ENCODE data around the gene LTBP2. TPM values are rescaled to one million over a fixed set of nuclear protein-coding genes. Genes with fewer than 3 reads are reported as not detected.

Gene LTBP2
- total and polyA plus RNA-seq, 2 experiments from 2014 or later, result 7.6 to 8.6 TPM

DNA sequence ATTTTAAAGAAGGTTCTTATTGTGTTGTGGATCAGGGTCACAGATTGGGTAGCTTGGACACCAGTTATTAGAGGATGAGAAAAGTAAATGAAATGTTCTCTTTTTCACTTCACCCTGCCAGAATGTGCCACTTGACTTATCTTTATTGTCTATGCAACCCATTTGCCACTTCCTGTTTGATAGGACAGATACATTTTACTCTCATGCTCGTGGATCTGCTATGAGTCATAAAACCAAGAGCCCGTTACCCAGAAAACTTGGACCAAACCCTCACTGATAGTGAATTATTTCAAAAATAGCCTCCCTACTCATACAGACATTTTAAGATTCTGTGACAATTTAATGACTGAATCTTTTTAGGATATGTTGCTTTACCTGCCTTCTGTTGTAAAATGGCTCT, 116.7 kb downstream of the LTBP2 start:
- Histone ChIP-seq H3K9me3 (ENCODE audit: low read depth) (no peaks in the 10 kb centered on the region), H3K36me3 (replicated peaks; ENCODE audit: insufficient read depth, low read depth) (no peaks in the 10 kb centered on the region), H3K4me3 (no peak overlapping the region), H3K4me2 (peak overlapping the region; percentile 90), H3K9me2 (replicated peaks; ENCODE audit: insufficient read depth) (no peaks in the 10 kb centered on the region), H3K27me3 (no peaks in the 10 kb centered on the region), H2AFZ (no peak overlapping the region), H3K27ac (no peak overlapping the region), H3K4me1 (ENCODE audit: insufficient read depth) (peaks cover 13% of the 10 kb centered on the region), H3K79me2 (peaks cover 38% of the 10 kb centered on the region), H4K20me1 (ENCODE audit: insufficient read depth, poor library complexity, severe bottlenecking) (peaks cover 9% of the 10 kb centered on the region)
- DNase-seq (ENCODE audit: low spot score), result no peak
- TF ChIP-seq, protein P1, sequence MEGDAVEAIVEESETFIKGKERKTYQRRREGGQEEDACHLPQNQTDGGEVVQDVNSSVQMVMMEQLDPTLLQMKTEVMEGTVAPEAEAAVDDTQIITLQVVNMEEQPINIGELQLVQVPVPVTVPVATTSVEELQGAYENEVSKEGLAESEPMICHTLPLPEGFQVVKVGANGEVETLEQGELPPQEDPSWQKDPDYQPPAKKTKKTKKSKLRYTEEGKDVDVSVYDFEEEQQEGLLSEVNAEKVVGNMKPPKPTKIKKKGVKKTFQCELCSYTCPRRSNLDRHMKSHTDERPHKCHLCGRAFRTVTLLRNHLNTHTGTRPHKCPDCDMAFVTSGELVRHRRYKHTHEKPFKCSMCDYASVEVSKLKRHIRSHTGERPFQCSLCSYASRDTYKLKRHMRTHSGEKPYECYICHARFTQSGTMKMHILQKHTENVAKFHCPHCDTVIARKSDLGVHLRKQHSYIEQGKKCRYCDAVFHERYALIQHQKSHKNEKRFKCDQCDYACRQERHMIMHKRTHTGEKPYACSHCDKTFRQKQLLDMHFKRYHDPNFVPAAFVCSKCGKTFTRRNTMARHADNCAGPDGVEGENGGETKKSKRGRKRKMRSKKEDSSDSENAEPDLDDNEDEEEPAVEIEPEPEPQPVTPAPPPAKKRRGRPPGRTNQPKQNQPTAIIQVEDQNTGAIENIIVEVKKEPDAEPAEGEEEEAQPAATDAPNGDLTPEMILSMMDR (IDR thresholded peaks at IDR 0.05; ENCODE audit: poor library complexity), result no peak
- 87% methylated on average over 2 of the region's 2 CpGs for WGBS (ENCODE audit: low lambda C conversion rate, missing lambda C conversion rate)

DNA sequence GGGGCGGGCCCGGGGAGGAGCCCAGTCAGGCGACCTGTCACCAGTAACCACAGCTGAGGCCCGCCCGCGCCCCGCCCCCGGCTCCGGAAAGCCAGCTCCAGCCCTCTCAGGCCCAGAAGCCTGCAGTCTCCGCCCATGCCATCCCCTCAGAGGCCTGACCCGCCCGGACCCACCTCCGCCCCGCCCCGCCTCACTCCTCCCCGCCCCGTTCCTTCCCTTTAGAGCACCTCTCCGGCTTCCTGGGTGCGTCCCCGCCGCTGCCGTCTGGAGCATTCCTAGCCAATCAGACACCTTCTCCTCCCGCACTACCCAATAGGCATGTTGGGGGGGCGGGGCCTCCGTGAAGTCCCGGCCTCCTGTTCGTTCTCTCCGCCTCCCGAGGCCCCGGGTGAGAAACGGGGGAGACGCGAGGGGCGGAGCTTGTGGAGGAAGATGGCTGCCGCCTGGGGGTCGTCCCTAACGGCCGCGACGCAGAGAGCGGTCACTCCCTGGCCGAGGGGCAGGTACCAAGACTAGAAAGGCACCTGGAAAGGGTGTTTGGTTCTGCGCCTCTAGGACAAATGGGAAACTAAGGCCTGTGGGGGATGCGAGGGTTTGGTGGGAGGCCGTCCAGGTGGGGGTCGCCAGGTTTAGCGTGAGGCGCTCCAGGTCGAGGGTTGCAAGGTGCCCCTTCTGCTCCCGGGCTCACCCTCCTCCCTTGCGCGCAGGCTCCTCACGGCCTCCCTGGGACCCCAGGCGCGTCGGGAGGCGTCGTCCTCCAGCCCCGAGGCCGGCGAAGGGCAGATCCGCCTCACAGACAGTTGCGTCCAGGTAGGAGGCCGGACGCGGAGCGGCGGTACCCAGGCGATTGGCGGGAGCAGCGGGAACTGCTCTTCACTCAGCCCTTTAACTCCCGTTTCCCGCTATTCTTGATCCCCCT, 118.4 kb downstream of the LTBP2 start, which contains the start of gene ISCA2:
Gene ISCA2, plus strand, starts transcription at position 423 of the 919 bp plus-strand sequence. Its CDS starts 10 bp downstream, at position 433.
- H3K4me1 ChIP-seq (ENCODE audit: insufficient read depth), result peaks cover 13% of the 10 kb centered on the region
- 2% methylated on average over 56 of the region's 73 CpGs for WGBS (ENCODE audit: low lambda C conversion rate, missing lambda C conversion rate)
- TF ChIP-seq EZH2 (IDR thresholded peaks at IDR 0.05; ENCODE audit: borderline replicate concordance) (no peak), EZH2phosphoT487 (IDR thresholded peaks at IDR 0.05; ENCODE audit: low read depth, severe bottlenecking, unreplicated experiment) (no peak)
- TF ChIP-seq, protein P1 (IDR thresholded peaks at IDR 0.05; ENCODE audit: poor library complexity), result no peak

DNA sequence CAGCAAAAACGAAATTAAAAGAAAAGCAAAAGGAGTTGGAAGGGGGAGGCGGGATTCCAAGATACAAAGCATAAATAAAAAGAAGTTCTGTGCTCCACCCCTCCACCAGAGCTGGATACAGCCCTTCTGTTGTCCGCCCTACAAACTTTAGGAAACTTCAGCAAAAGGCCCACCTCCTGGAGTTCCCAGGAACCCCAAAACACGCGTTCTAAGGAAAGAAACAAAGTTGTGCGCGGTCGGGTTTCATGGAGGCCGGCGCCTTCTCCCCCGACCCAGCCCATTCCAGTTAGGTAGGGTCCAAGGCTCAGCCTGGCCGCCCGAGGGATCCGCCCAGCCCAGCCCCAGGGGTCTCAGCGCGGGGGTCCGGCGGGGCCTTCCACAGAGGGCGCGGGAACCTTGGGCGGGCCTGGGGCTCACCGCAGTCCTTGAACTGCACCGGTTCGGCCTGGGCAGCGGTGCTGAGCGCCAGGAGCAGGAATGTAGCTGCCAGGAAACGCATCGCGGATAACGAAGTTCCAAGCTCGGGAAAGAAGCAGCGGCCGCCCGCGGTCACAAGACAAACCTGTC, 119.2 kb downstream of the LTBP2 start, which contains the start of gene NPC2:
Gene NPC2, minus strand, starts transcription at position 530 of the 567 bp plus-strand sequence. Its CDS starts 31 bp downstream, at position 499.
- Histone ChIP-seq H3K27me3 (no peaks in the 10 kb centered on the region), H3K36me3 (replicated peaks; ENCODE audit: insufficient read depth, low read depth) (no peaks in the 10 kb centered on the region), H3K4me2 (peak within 1 kb of the TSS; percentile 90), H4K20me1 (ENCODE audit: insufficient read depth, poor library complexity, severe bottlenecking) (peaks cover 27% of the 10 kb centered on the region), H3K9me3 (ENCODE audit: low read depth) (no peaks in the 10 kb centered on the region), H3K4me3 (peak within 1 kb of the TSS; percentile 85), H2AFZ (peak within 1 kb of the TSS; percentile 90), H3K27ac (peak within 1 kb of the TSS; percentile 96), H3K79me2 (peaks cover 63% of the 10 kb centered on the region), H3K4me1 (ENCODE audit: insufficient read depth) (peaks cover 13% of the 10 kb centered on the region), H3K9me2 (replicated peaks; ENCODE audit: insufficient read depth) (no peaks in the 10 kb centered on the region)
- DNase-seq (ENCODE audit: low spot score), result no peak
- no peak for TF ChIP-seq EZH2phosphoT487 (IDR thresholded peaks at IDR 0.05; ENCODE audit: low read depth, severe bottlenecking, unreplicated experiment)
- TF ChIP-seq, protein P1 (IDR thresholded peaks at IDR 0.05; ENCODE audit: poor library complexity), result no peak
- 3% methylated on average over 25 of the region's 35 CpGs for WGBS (ENCODE audit: low lambda C conversion rate, missing lambda C conversion rate)

More for the DNA sequence above, 118.4 kb downstream of the LTBP2 start, which contains the start of gene ISCA2:
- Histone ChIP-seq H3K79me2 (peaks cover 55% of the 10 kb centered on the region), H4K20me1 (ENCODE audit: insufficient read depth, poor library complexity, severe bottlenecking) (peaks cover 23% of the 10 kb centered on the region), H3K4me2 (peak within 1 kb of the TSS; percentile 90), H3K36me3 (replicated peaks; ENCODE audit: insufficient read depth, low read depth) (no peaks in the 10 kb centered on the region), H3K9me2 (replicated peaks; ENCODE audit: insufficient read depth) (no peaks in the 10 kb centered on the region), H3K27ac (peak within 1 kb of the TSS; percentile 96), H3K4me3 (peak within 1 kb of the TSS; percentile 85), H2AFZ (peak within 1 kb of the TSS; percentile 90), H3K9me3 (ENCODE audit: low read depth) (no peaks in the 10 kb centered on the region), H3K27me3 (no peaks in the 10 kb centered on the region)
- DNase-seq (ENCODE audit: low spot score), result peak; percentile 99

Measured in hepatocyte (in vitro differentiated cells).